Cardiac muscle cell (in vitro differentiated cells and primary cell): Measurements from ENCODE around the gene MUSK. TPM values are rescaled to one million over a fixed set of nuclear protein-coding genes. Genes with fewer than 3 reads are reported as not detected.

Experiments used
- DNase-seq, 2 donors: peaks; one replicate each; pipeline versions ENCODE4 v3.0.0 to v3.0.0-alpha.2; 2010 to 2017; ENCODE audit warnings: low read depth in 1 of 2, low spot score in 1 of 2
- H3K27ac ChIP-seq: fragments of 200-600 bp; sonication (generic); 2 replicates; pipeline ENCODE4 v1.5.1; 2016
- H3K27me3 ChIP-seq: fragments of 200-600 bp; sonication (generic); 2 replicates; pipeline ENCODE4 v1.6.0; 2016; ENCODE audit warnings: control low read depth
- H3K36me3 ChIP-seq: fragments of 200-600 bp; sonication (generic); 2 replicates; pipeline ENCODE4 v1.5.1; 2016; ENCODE audit warnings: control low read depth
- H3K4me1 ChIP-seq: fragments of 200-600 bp; sonication (generic); 2 replicates; pipeline ENCODE4 v1.8.1; 2017; ENCODE audit warnings: low read depth, mild to moderate bottlenecking, mixed run types
- H3K4me3 ChIP-seq: fragments of 200-600 bp; sonication (generic); 2 replicates; pipeline ENCODE4 v1.5.1; 2016; ENCODE audit warnings: mild to moderate bottlenecking
- H3K9me3 ChIP-seq: fragments of 200-600 bp; sonication (generic); 2 replicates; pipeline ENCODE4 v1.5.1; 2017; ENCODE audit warnings: low read depth, mild to moderate bottlenecking, control low read depth
- polyA plus RNA-seq: library from polyadenylated mRNA; unstranded; fragments of >200 nt; fragmentation: Nextera tagmentation; extraction: Ambion mirVana; gene quantifications from 2 replicates; pipeline ENCODE4 v1.2.1, GENCODE V29; 2016
- total RNA-seq: library from RNA; depleted of rRNA; stranded (reverse); fragments of >200 nt; gene quantifications from 2 replicates; pipeline ENCODE4 v1.2.3, GENCODE V29; 2016
- TF ChIP-seq, protein P1 (sequence below): IDR thresholded peaks from 2 replicates; pipeline ENCODE4 v1.5.1; 2012; ENCODE audit warnings: low read depth, mild to moderate bottlenecking, low read length

The MUSK gene
- total and polyA plus RNA-seq, 2 experiments from 2014 or later, result not detected

DNA sequence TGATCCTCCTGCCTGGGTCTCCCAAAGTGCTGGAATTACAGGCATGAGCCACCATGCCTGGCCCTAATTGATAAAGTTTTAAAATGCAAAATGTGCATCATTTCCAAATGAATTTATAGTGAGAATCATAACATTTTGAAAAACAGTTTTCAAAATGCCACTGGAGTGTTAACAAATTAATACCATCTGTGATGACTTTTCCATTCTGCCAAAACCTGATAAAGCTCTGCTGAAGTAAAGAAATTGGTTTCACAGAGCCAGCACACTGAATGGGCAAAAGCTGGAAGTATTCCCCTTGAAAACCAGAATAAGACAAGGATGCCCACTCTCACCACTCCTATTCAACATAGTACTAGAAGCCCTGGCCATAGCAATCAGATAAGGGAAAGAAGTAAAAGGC, 89.6 kb downstream of the MUSK start:
- TF ChIP-seq, protein P1, sequence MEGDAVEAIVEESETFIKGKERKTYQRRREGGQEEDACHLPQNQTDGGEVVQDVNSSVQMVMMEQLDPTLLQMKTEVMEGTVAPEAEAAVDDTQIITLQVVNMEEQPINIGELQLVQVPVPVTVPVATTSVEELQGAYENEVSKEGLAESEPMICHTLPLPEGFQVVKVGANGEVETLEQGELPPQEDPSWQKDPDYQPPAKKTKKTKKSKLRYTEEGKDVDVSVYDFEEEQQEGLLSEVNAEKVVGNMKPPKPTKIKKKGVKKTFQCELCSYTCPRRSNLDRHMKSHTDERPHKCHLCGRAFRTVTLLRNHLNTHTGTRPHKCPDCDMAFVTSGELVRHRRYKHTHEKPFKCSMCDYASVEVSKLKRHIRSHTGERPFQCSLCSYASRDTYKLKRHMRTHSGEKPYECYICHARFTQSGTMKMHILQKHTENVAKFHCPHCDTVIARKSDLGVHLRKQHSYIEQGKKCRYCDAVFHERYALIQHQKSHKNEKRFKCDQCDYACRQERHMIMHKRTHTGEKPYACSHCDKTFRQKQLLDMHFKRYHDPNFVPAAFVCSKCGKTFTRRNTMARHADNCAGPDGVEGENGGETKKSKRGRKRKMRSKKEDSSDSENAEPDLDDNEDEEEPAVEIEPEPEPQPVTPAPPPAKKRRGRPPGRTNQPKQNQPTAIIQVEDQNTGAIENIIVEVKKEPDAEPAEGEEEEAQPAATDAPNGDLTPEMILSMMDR, result no peak
- no peaks in the 10 kb centered on the region for H3K27me3 ChIP-seq
- no peak overlapping the region for H3K27ac ChIP-seq
- no peaks in the 10 kb centered on the region for H3K9me3 ChIP-seq
- H3K4me1 ChIP-seq, result peaks cover 10% of the 10 kb centered on the region
- no peaks in the 10 kb centered on the region for H3K36me3 ChIP-seq
- H3K4me3 ChIP-seq, result no peak overlapping the region
- no peak for DNase-seq

DNA sequence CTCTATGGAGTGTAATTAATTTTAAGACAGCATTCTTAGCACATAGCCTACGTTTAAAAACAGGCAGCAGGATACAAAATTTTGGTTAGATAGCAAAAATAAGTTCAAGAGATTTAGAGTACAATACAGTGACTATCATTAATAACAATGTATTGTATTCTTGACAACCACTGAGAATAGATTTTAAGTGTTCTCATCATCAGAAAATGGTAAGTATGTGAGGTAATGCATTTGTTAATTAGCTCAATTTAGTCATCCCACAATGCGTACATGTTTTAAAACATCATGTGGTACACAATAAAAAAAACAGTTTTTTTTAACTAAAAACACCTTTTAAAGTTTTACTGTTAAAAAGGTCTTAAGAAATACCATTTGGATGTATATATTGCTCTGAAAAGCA, 94.2 kb downstream of the MUSK start:
- Histone ChIP-seq H3K4me1 (peaks cover 22% of the 10 kb centered on the region), H3K27ac (peak overlapping the region; percentile 56), H3K27me3 (no peaks in the 10 kb centered on the region), H3K36me3 (no peaks in the 10 kb centered on the region), H3K9me3 (no peaks in the 10 kb centered on the region), H3K4me3 (no peak overlapping the region)
- TF ChIP-seq, protein P1, result no peak
- DNase-seq, result no peak

GRCh38 chr9:110763568-110763967, 95.0 kb downstream of the MUSK start:
- peak overlapping the region; percentile 56 for H3K27ac ChIP-seq
- DNase-seq, result peak in 1 of 2 donors; percentile 35
- no peak overlapping the region for H3K4me3 ChIP-seq
- H3K9me3 ChIP-seq, result no peaks in the 10 kb centered on the region
- H3K36me3 ChIP-seq, result no peaks in the 10 kb centered on the region
- TF ChIP-seq, protein P1, result no peak
- H3K4me1 ChIP-seq, result peaks cover 22% of the 10 kb centered on the region
- no peaks in the 10 kb centered on the region for H3K27me3 ChIP-seq

GRCh38 chr9:110764006-110764405, 95.4 kb downstream of the MUSK start:
- no peak for DNase-seq
- Histone ChIP-seq H3K27me3 (no peaks in the 10 kb centered on the region), H3K9me3 (no peaks in the 10 kb centered on the region), H3K4me3 (no peak overlapping the region), H3K36me3 (no peaks in the 10 kb centered on the region), H3K27ac (peak overlapping the region; percentile 56), H3K4me1 (peaks cover 22% of the 10 kb centered on the region)
- TF ChIP-seq, protein P1, result no peak

DNA sequence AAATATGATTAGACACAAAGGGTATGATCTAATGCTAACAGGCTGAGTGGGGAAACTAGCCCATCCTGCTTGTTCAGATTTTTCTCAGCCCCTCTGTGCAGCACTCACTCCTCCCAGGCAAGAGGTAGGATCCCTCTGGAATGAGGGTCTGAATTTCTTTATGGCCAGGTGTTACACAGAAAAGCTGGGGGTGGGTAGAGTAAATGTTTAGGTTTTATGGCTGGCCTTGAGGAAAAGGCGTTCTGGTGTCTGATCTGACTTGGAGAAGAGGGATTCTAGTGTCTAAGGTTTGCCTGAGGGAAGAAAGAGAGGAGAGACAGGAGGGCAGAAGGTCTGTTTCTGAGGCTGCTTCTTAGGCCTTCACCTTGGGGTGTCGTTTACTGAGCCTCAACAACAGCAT, 97.3 kb downstream of the MUSK start:
- H3K27me3 ChIP-seq, result no peaks in the 10 kb centered on the region
- TF ChIP-seq, protein P1, result no peak
- no peaks in the 10 kb centered on the region for H3K36me3 ChIP-seq
- H3K9me3 ChIP-seq, result no peaks in the 10 kb centered on the region
- no peak overlapping the region for H3K27ac ChIP-seq
- H3K4me1 ChIP-seq, result peaks cover 22% of the 10 kb centered on the region
- no peak overlapping the region for H3K4me3 ChIP-seq
- DNase-seq, result no peak
